ENCODE measurements around the gene HACL1.

Gene HACL1

GRCh38 chr3:15551902-15552301 is 49.5 kb downstream of the HACL1 start (continued):
- TF ChIP-seq SALL2 (tag by site-specific recombination; IDR thresholded peaks at IDR 0.05; ENCODE audit: borderline replicate concordance) (no peak), ZNF335 (tag by site-specific recombination; conservative IDR thresholded peaks at IDR 0.05) (no peak)

DNA sequence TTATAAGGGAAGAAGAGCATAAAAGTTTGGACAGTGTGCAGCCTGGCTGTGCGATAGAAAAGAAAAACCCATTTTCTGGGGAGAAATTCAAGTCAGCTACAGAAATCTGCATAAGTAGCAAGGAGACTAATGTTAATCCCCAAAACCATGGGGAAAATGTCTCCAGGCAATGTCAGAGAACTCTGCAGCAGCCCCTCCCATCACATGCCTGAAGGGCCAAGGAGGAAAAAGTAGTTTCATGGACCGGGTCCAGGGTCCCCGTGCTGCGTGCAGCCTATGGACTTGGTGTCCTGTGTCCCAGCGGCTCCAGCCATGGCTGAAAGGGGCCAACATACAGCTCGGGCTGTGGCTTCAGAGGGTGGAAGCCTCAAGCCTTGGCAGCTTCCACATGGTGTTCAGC is 51.5 kb downstream of the HACL1 start:
- Histone ChIP-seq H3K9me3 (ENCODE audit: control insufficient read depth, insufficient read depth, low read depth, low read length) (no peaks in the 10 kb centered on the region), H3K36me3 (ENCODE audit: control insufficient read depth in 2 of 2, insufficient read depth in 1 of 2, low read length in 2 of 2) (peaks cover 0 to 9% of the 10 kb centered on the region in 2 experiments; a peak in 2 of 3 replicates), H3K4me3 (ENCODE audit: low read depth, low read length) (no peak overlapping the region), H3K4me1 (ENCODE audit: control insufficient read depth, insufficient read depth, low read length) (no peaks in the 10 kb centered on the region), H3K27ac (ENCODE audit: extremely low read depth, low read depth, low read length) (no peak overlapping the region)
- TF ChIP-seq ZNF184 (tag by site-specific recombination; IDR thresholded peaks at IDR 0.05) = no peak
- ChIA-PET POLR2A (no interaction called here), CTCF (interaction anchor here (1.3 kb wide), 1 partner anchor 79 kb away, joined by 3 read pairs; no protein-coding TSS in a partner anchor)

DNA sequence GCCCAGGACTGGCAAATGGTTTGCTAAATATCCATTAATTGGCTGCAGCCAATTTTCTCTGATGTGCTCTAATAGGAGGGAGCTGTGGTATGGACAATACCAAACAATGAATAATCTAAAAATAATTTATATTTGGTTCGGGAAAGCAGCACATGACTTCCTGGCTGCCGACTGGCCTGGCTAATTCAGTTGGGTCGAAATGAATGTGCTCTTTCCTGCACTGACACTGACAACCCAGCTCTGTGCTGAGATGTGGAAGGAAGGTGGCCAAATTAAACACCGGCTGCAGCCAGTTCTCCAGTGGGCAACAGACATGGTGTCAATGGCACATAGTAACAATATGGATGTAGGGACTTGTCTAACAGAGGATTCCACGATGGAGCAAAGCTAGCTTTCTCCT is 58.8 kb downstream of the HACL1 start:
- TF ChIP-seq ZNF670 (tag by site-specific recombination; IDR thresholded peaks at IDR 0.05; ENCODE audit: low read depth) (no peak), ZNF366 (tag by site-specific recombination; conservative IDR thresholded peaks at IDR 0.05) (no peak), RBAK (tag by site-specific recombination; IDR thresholded peaks at IDR 0.05) (no peak), ZNF26 (tag by site-specific recombination; IDR thresholded peaks at IDR 0.05) (no peak), ZIC2 (tag by site-specific recombination; IDR thresholded peaks at IDR 0.05) (no peak), ZNF837 (tag by site-specific recombination; IDR thresholded peaks at IDR 0.05) (no peak), ZBTB6 (tag by site-specific recombination; IDR thresholded peaks at IDR 0.05) (no peak), ZNF146 (tag by site-specific recombination; IDR thresholded peaks at IDR 0.05) (no peak), ZNF214 (tag by site-specific recombination; IDR thresholded peaks at IDR 0.05; ENCODE audit: borderline replicate concordance) (no peak), ZNF629 (tag by site-specific recombination; IDR thresholded peaks at IDR 0.05) (no peak), ZNF426 (tag by site-specific recombination; IDR thresholded peaks at IDR 0.05) (no peak)
- ChIA-PET POLR2A (no interaction called here), CTCF (interaction anchor here (1.1 to 1.2 kb wide), 2 partner anchors 15 to 275 kb away, joined by 3 read pairs; no protein-coding TSS in a partner anchor)
- Histone ChIP-seq H3K4me1 (ENCODE audit: control insufficient read depth, insufficient read depth, low read length) (no peaks in the 10 kb centered on the region), H3K36me3 (ENCODE audit: control insufficient read depth in 2 of 2, insufficient read depth in 1 of 2, low read length in 2 of 2) (no peaks in the 10 kb centered on the region), H3K4me3 (ENCODE audit: low read depth, low read length) (no peak overlapping the region), H3K9me3 (ENCODE audit: control insufficient read depth, insufficient read depth, low read depth, low read length) (no peaks in the 10 kb centered on the region), H3K27ac (ENCODE audit: extremely low read depth, low read depth, low read length) (no peak overlapping the region)

GRCh38 chr3:15541371-15541770 is 60.0 kb downstream of the HACL1 start:
- POLR2A ChIA-PET = no interaction called here
- H3K27ac ChIP-seq (ENCODE audit: extremely low read depth, low read depth, low read length) = no peak overlapping the region
- H3K9me3 ChIP-seq (ENCODE audit: control insufficient read depth, insufficient read depth, low read depth, low read length) = no peaks in the 10 kb centered on the region
- CTCF ChIA-PET = interaction anchor here (1.1 kb wide), 1 partner anchor 15 kb away, joined by 3 read pairs; no protein-coding TSS in a partner anchor
- no peaks in the 10 kb centered on the region for H3K36me3 ChIP-seq (ENCODE audit: control insufficient read depth in 2 of 2, insufficient read depth in 1 of 2, low read length in 2 of 2)
- H3K4me3 ChIP-seq (ENCODE audit: low read depth, low read length) = no peak overlapping the region
- no peaks in the 10 kb centered on the region for H3K4me1 ChIP-seq (ENCODE audit: control insufficient read depth, insufficient read depth, low read length)
- TF ChIP-seq ZNF114 (tag by site-specific recombination; IDR thresholded peaks at IDR 0.05) = no peak
- no peak for TF ChIP-seq ZNF169 (tag by site-specific recombination; IDR thresholded peaks at IDR 0.05)
- TF ChIP-seq, protein P1, sequence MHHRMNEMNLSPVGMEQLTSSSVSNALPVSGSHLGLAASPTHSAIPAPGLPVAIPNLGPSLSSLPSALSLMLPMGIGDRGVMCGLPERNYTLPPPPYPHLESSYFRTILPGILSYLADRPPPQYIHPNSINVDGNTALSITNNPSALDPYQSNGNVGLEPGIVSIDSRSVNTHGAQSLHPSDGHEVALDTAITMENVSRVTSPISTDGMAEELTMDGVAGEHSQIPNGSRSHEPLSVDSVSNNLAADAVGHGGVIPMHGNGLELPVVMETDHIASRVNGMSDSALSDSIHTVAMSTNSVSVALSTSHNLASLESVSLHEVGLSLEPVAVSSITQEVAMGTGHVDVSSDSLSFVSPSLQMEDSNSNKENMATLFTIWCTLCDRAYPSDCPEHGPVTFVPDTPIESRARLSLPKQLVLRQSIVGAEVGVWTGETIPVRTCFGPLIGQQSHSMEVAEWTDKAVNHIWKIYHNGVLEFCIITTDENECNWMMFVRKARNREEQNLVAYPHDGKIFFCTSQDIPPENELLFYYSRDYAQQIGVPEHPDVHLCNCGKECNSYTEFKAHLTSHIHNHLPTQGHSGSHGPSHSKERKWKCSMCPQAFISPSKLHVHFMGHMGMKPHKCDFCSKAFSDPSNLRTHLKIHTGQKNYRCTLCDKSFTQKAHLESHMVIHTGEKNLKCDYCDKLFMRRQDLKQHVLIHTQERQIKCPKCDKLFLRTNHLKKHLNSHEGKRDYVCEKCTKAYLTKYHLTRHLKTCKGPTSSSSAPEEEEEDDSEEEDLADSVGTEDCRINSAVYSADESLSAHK (tag by site-specific recombination; IDR thresholded peaks at IDR 0.05) = no peak
- no peak for TF ChIP-seq TRIM28 (IDR thresholded peaks at IDR 0.05; ENCODE audit: borderline replicate concordance, low read length)
- no peak for TF ChIP-seq ZSCAN16 (tag by site-specific recombination; IDR thresholded peaks at IDR 0.05)
- no peak for TF ChIP-seq ZNF37A (tag by site-specific recombination; IDR thresholded peaks at IDR 0.05)
- no peak for TF ChIP-seq ZNF654 (tag by site-specific recombination; IDR thresholded peaks at IDR 0.05; ENCODE audit: low read depth)
- no peak for TF ChIP-seq ZFP3 (tag by site-specific recombination; IDR thresholded peaks at IDR 0.05; ENCODE audit: low read depth)
- TF ChIP-seq ZNF214 (tag by site-specific recombination; IDR thresholded peaks at IDR 0.05; ENCODE audit: borderline replicate concordance) = no peak
- TF ChIP-seq, protein P2, sequence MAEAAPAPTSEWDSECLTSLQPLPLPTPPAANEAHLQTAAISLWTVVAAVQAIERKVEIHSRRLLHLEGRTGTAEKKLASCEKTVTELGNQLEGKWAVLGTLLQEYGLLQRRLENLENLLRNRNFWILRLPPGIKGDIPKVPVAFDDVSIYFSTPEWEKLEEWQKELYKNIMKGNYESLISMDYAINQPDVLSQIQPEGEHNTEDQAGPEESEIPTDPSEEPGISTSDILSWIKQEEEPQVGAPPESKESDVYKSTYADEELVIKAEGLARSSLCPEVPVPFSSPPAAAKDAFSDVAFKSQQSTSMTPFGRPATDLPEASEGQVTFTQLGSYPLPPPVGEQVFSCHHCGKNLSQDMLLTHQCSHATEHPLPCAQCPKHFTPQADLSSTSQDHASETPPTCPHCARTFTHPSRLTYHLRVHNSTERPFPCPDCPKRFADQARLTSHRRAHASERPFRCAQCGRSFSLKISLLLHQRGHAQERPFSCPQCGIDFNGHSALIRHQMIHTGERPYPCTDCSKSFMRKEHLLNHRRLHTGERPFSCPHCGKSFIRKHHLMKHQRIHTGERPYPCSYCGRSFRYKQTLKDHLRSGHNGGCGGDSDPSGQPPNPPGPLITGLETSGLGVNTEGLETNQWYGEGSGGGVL (tag by site-specific recombination; IDR thresholded peaks at IDR 0.05) = no peak
- TF ChIP-seq ZNF26 (tag by site-specific recombination; IDR thresholded peaks at IDR 0.05) = no peak

All from HEK293 (cell line).